Common myeloid progenitor, CD34-positive (primary cell): ENCODE data around the gene VPS8.
"Not testable (repeated sequence)": the region's sequence is repeated elsewhere in the genome, so short reads cannot be mapped to it uniquely, and the experiment has no call there.

Experiments
- CTCF ChIA-PET: fragments of 350-600 bp; sonication (Branson Sonifier 250); formaldehyde crosslinking; loops from one replicate; lab custom pipeline; 2021; ENCODE audit warnings: antibody characterized with exemption; lab: Charles Lee
- POLR2A ChIA-PET: fragments of 350-600 bp; sonication (Branson Sonifier 250); formaldehyde crosslinking; loops from one replicate; lab custom pipeline; 2021; ENCODE audit warnings: antibody characterized with exemption; lab: Charles Lee
- DNase-seq, 3 donors: peaks; one replicate each; pipeline versions ENCODE4 v3.0.0 to v3.0.0-alpha.2; 2013
- H3K27ac ChIP-seq, 2 experiments: 1 replicate in 1 of 2; 2 replicates in 1 of 2; pipeline ENCODE4 v1.7.0; 2013; ENCODE audit warnings: inconsistent platforms in 2 of 2, low read length in 2 of 2, mild to moderate bottlenecking in 2 of 2, low read depth in 1 of 2, moderate library complexity in 1 of 2; ENCODE audit not compliant: severe bottlenecking in 2 of 2, insufficient read depth in 1 of 2, poor library complexity in 1 of 2
- H3K27me3 ChIP-seq, 5 experiments: replicated peaks in 2 of 5; 1 replicate in 3 of 5; 2 replicates in 2 of 5; pipeline versions ENCODE4 v1.6.1 to v1.7.0; 2013; ENCODE audit warnings: low read length in 4 of 5, mild to moderate bottlenecking in 2 of 5, moderate library complexity in 2 of 5, inconsistent platforms in 1 of 5; ENCODE audit not compliant: insufficient read depth in 5 of 5, control insufficient read depth in 4 of 5
- H3K36me3 ChIP-seq, 4 experiments: 1 replicate in 2 of 4; 2 replicates in 2 of 4; pipeline versions ENCODE4 v1.6.1 to v1.7.0; 2013; ENCODE audit warnings: low read length in 3 of 4, control low read depth in 1 of 4, mild to moderate bottlenecking in 1 of 4; ENCODE audit not compliant: control insufficient read depth in 4 of 4, insufficient read depth in 4 of 4
- H3K4me1 ChIP-seq, 4 experiments: 1 replicate in 3 of 4; 2 replicates in 1 of 4; pipeline versions ENCODE4 v1.6.1 to v1.7.1; 2013; ENCODE audit warnings: low read length in 3 of 4, mild to moderate bottlenecking in 3 of 4, control low read depth in 1 of 4, inconsistent platforms in 1 of 4, moderate library complexity in 1 of 4; ENCODE audit not compliant: control insufficient read depth in 4 of 4, insufficient read depth in 4 of 4; ENCODE audit errors: control extremely low read depth in 1 of 4
- H3K4me3 ChIP-seq, 7 experiments: 1 replicate in 4 of 7; 2 replicates in 3 of 7; pipeline versions ENCODE4 v1.5.1 to v1.7.0; 2013; ENCODE audit warnings: mild to moderate bottlenecking in 7 of 7, low read length in 6 of 7, moderate library complexity in 6 of 7, inconsistent platforms in 2 of 7, low read depth in 2 of 7, control low read depth in 1 of 7; ENCODE audit not compliant: insufficient read depth in 4 of 7, control insufficient read depth in 1 of 7; ENCODE audit errors: extremely low read depth in 1 of 7
- H3K9me3 ChIP-seq, 5 experiments: 1 replicate in 4 of 5; 2 replicates in 1 of 5; pipeline versions ENCODE4 v1.6.1 to v1.7.1; 2013; ENCODE audit warnings: low read length in 4 of 5, mild to moderate bottlenecking in 2 of 5, inconsistent platforms in 1 of 5, low read depth in 1 of 5, moderate library complexity in 1 of 5; ENCODE audit not compliant: control insufficient read depth in 4 of 5, insufficient read depth in 2 of 5; ENCODE audit errors: control extremely low read depth in 1 of 5
- WGBS: methylation state at CpG from one replicate; pipeline ENCODE4 v1.1.5; 2013; ENCODE audit not compliant: insufficient coverage; 5-methylcytosine and 5-hydroxymethylcytosine counted together

The VPS8 gene

DNA sequence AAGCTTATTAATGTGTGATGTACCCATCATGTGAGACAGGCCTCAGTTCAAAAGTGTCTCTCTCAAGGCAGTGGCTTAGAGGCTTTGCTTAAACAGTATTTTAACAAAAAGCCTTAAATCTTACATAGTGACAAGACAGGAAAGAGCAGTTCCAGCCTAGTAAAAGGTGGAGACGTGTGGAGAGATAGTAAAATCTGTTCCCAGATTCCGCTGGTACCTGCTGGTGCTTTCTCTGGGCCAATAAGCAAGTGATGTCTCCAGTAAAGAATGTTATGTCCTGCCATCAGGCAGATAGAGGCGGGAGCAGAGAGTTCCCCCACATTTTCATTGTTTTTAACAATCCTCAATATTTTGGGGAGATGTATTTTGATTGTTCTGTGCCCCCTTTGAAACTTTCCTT is 135.0 kb downstream of the VPS8 start:
- ChIA-PET POLR2A (no interaction called here), CTCF (interaction anchor here (1.3 kb wide), 1 partner anchor 10 kb away, joined by 4 read pairs; no protein-coding TSS in a partner anchor)
- Histone ChIP-seq H3K9me3 (no peaks in the 10 kb centered on the region), H3K36me3 (peaks cover 7 to 40% (median 19%) of the 10 kb centered on the region in 4 experiments), H3K4me3 (no peak overlapping the region), H3K4me1 (peaks cover 0 to 2% (median 0%) of the 10 kb centered on the region in 4 experiments), H3K27me3 (no peaks in the 10 kb centered on the region), H3K27ac (no peak overlapping the region)
- DNase-seq: no peak
- 100% methylated on average over 1 of the region's 3 CpGs for WGBS

DNA sequence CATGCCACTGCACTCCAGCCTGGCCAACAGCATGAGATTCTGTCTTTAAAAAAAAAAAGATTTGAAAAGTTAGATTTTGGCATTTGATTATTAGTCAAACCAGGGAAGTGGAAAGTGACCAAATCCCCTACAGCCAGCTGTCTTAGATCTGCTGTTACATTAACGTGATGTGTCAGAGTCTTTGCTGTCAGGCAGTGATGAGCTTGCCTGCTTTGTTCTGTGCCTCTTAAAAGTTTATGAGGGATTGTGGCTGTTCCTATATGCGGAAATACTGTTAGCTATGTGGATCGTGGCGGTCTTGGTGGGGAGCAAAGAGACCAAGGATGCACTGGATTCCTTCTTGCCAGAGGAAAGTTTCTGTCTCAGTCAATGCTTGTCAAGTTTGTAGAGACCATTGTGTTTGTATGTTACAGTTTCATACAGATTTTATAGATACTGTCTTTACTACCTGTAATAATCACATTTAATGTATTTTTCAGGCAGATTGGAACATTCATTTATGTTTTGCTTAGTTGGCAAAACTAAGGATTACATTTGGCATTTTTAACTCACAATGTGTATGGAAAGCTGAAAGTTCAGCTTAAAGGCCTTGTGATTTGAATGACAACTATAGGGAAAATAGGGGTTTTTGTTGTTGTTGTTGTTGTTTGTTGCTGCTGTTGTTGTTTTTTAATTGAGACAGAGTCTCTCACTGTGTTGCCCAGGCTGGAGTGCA is 137.4 kb downstream of the VPS8 start:
- no peak for DNase-seq
- Histone ChIP-seq H3K27ac (no peak overlapping the region), H3K27me3 (no peaks in the 10 kb centered on the region), H3K9me3 (no peaks in the 10 kb centered on the region), H3K4me3 (no peak overlapping the region), H3K4me1 (peaks cover 0 to 21% (median 14%) of the 10 kb centered on the region in 4 experiments), H3K36me3 (peaks cover 0 to 24% (median 17%) of the 10 kb centered on the region in 4 experiments)
- CTCF ChIA-PET: interaction anchor here (0.7 to 0.8 kb wide), 2 partner anchors 14 to 215 kb away, joined by 3 to 4 read pairs; no protein-coding TSS in a partner anchor
- 89% methylated on average over 4 of the region's 4 CpGs for WGBS
- POLR2A ChIA-PET: no interaction called here

DNA sequence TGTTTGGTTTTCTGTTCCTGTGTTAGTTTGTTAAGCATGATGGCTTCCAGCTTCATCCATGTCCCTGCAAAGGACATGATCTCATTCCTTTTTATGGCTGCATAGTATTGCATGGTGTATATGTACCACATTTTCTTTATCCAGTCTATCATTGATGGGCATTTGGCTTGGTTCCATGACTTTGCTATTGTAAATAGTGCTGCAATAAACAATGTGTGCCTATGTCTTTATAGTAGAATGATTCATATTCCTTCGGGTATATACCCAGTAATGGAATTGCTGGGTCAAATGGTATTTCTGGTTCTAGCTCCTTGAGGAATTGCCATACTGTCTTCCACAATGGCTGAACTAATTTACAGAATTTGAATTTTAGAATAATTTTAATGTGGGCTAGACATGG is 138.8 kb downstream of the VPS8 start:
- POLR2A ChIA-PET, CTCF ChIA-PET, H3K27ac ChIP-seq, H3K9me3 ChIP-seq, H3K4me3 ChIP-seq, H3K27me3 ChIP-seq, DNase-seq: not testable (repeated sequence)
- peaks cover 0 to 21% (median 14%) of the 10 kb centered on the region in 4 experiments for H3K4me1 ChIP-seq
- H3K36me3 ChIP-seq: peaks cover 0 to 21% (median 14%) of the 10 kb centered on the region in 4 experiments
- WGBS: 100% methylated on average over 1 of the region's 1 CpG

DNA sequence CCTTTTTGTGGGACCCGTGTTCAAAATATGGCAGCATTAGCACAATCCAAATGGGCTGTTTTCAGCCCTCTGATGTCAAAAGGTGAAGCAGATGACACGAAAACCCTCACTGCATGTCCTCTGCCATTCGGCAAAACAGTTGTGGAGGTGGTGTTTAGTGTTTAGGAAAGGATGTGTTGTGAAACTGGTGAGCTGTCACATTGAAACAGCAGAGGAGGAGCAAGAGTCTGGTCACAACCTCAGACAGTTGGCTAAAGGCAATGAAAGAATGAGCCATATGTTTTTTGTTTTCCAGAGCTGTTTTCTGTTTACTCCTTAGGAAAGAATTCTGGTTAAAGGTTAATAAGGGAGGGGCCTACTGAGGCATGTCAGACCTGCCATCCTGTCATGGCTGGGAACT is 140.7 kb downstream of the VPS8 start:
- POLR2A ChIA-PET: interaction anchor here (0.6 kb wide), 1 partner anchor 29 kb away, joined by 3 read pairs; no protein-coding TSS in a partner anchor
- peaks cover 0 to 16% (median 16%) of the 10 kb centered on the region in 4 experiments for H3K36me3 ChIP-seq
- peak in 2 of 3 donors; percentile 10 to 20 for DNase-seq
- H3K4me3 ChIP-seq: no peak overlapping the region
- CTCF ChIA-PET: interaction anchor here (0.8 kb wide), 1 partner anchor 16 kb away, joined by 3 read pairs; no protein-coding TSS in a partner anchor
- H3K9me3 ChIP-seq: no peaks in the 10 kb centered on the region
- H3K27me3 ChIP-seq: no peaks in the 10 kb centered on the region
- no peak overlapping the region for H3K27ac ChIP-seq
- peaks cover 0 to 19% (median 14%) of the 10 kb centered on the region in 4 experiments for H3K4me1 ChIP-seq
- WGBS: 100% methylated on average over 3 of the region's 3 CpGs

DNA sequence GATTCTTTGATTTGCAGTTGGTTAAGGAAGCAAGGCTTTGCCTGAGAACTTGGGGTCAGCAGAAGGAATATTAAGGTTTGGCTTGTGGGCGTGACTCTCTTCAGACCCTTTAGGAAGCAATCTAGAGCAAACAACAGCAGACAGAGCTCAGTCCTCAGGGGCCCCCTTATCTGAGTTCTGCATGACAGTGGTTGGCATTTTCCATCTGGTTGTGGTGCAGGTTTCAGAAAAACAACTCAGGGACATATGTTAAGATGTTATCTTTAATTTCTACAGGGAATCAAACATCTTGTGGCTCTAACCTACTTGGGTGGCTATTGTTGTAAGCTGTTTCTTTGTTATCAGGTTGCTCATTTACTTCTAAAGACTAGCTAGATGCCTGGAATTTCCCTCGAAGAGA is 141.4 kb downstream of the VPS8 start:
- CTCF ChIA-PET: interaction anchor here (1.0 to 1.1 kb wide), 2 partner anchors 26 to 198 kb away, joined by 3 read pairs; no protein-coding TSS in a partner anchor

DNA sequence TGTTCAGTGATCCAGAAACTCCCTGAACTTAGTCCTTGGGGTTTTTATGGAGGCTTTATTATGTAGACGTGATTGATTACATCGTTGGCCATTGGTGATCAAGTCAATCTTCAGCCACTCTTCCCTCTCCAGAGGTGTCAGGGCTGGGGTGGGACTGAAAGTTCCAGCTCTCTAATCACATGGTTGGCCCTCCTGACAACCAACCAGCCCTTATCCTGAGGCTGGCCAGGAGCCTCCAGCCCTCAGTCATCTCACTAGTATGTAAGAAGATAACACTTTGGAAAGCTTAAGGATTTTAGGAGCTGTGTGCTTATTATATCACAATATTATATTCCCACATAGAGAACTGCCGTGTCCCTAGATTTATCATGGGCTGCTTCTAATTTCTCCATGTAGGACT is 142.3 kb downstream of the VPS8 start:
- Histone ChIP-seq H3K36me3 (peaks cover 0 to 29% (median 22%) of the 10 kb centered on the region in 4 experiments), H3K4me1 (peaks cover 0 to 19% (median 14%) of the 10 kb centered on the region in 4 experiments), H3K9me3 (no peaks in the 10 kb centered on the region), H3K27me3 (no peaks in the 10 kb centered on the region), H3K4me3 (no peak overlapping the region), H3K27ac (no peak overlapping the region)
- ChIA-PET POLR2A (no interaction called here), CTCF (interaction anchor here (0.6 to 1.1 kb wide), 4 partner anchors 13 to 222 kb away, joined by 3 read pairs; no protein-coding TSS in a partner anchor)
- 92% methylated on average over 2 of the region's 3 CpGs for WGBS
- DNase-seq: no peak

More for the DNA sequence above, 141.4 kb downstream of the VPS8 start:
- H3K9me3 ChIP-seq: no peaks in the 10 kb centered on the region
- H3K36me3 ChIP-seq: peaks cover 0 to 23% (median 22%) of the 10 kb centered on the region in 4 experiments
- peaks cover 0 to 19% (median 14%) of the 10 kb centered on the region in 4 experiments for H3K4me1 ChIP-seq
- H3K4me3 ChIP-seq: peak overlapping the region in 2 of 7 experiments; percentile 4 to 23
- H3K27me3 ChIP-seq: no peaks in the 10 kb centered on the region
- 17% methylated on average over 2 of the region's 2 CpGs for WGBS
- peak; percentile 40 to 93 (median 86) for DNase-seq
- no peak overlapping the region for H3K27ac ChIP-seq
- POLR2A ChIA-PET: interaction anchor here (0.6 kb wide), 1 partner anchor 29 kb away, joined by 3 read pairs; no protein-coding TSS in a partner anchor

DNA sequence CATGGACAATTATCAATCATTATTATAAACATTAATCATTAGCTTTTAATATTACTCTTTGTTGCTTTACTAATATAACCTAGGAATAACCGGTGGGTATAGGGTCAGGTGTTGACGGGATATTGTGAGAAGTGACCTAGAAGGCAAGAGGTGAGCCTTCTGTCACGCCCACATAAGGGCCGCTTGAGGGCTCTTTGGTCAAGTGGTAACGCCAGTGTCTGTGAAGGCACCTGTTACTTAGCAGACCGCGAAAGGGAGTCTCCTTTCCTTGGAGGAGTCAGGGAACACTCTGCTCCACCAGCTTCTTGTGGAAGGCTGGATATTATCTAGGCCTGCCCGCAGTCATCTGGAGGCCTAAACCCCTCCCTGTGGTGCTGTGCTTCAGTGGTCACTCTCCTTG is 142.9 kb downstream of the VPS8 start:
- DNase-seq, CTCF ChIA-PET, H3K27ac ChIP-seq, H3K9me3 ChIP-seq, H3K27me3 ChIP-seq, H3K4me3 ChIP-seq: not testable (repeated sequence)
- WGBS: 100% methylated on average over 2 of the region's 8 CpGs
- POLR2A ChIA-PET: interaction anchor here (1.1 kb wide), 1 partner anchor 123 kb away, joined by 3 read pairs; no protein-coding TSS in a partner anchor
- peaks cover 0 to 25% (median 21%) of the 10 kb centered on the region in 4 experiments for H3K36me3 ChIP-seq
- peaks cover 0 to 19% (median 14%) of the 10 kb centered on the region in 4 experiments for H3K4me1 ChIP-seq
